GM12878 (cell line): ENCODE results near the gene RPUSD2. TPM values are rescaled to one million over a fixed set of nuclear protein-coding genes. Genes with fewer than 3 reads are reported as not detected.

Experiments used
- ASH2L ChIP-seq: fragments of 300-600, 200-600 bp; sonication (generic); IDR thresholded peaks from 2 replicates; pipeline ENCODE4 v1.6.1; 2017; ENCODE audit warnings: low read depth, mild to moderate bottlenecking, borderline replicate concordance
- CTCF ChIP-seq, 3 experiments: IDR thresholded peaks in 2 of 3; conservative IDR thresholded peaks in 1 of 3; 2 replicates each; pipeline ENCODE4 v1.5.1; 2011; ENCODE audit warnings: low read depth in 3 of 3, low read length in 3 of 3, mild to moderate bottlenecking in 3 of 3, control low read depth in 2 of 3, moderate library complexity in 2 of 3, inconsistent platforms in 1 of 3, mixed read lengths in 1 of 3; ENCODE audit not compliant: control insufficient read depth in 2 of 3, insufficient read depth in 1 of 3; ENCODE audit errors: extremely low read depth in 1 of 3
- EP300 ChIP-seq, 2 experiments: fragments of 150-350 bp in 1 of 2; IDR thresholded peaks; 2 replicates each; pipeline ENCODE4 v1.6.1; 2011 to 2012; ENCODE audit warnings: low read depth in 2 of 2, low read length in 2 of 2, borderline replicate concordance in 1 of 2, improper control_type of control experiment in 1 of 2, inconsistent platforms in 1 of 2; ENCODE audit not compliant: control insufficient read depth in 1 of 2
- ESRRA ChIP-seq: IDR thresholded peaks from 2 replicates; pipeline ENCODE4 v1.6.1; 2012; ENCODE audit warnings: mild to moderate bottlenecking, low read length, improper control_type of control experiment
- MAX ChIP-seq: IDR thresholded peaks from 2 replicates; pipeline ENCODE4 v1.6.1; 2012; ENCODE audit warnings: low read depth, low read length, improper control_type of control experiment
- MXI1 ChIP-seq: fragments of 150-350 bp; IDR thresholded peaks from 2 replicates; pipeline ENCODE4 v1.6.1; 2011; ENCODE audit warnings: low read depth, mild to moderate bottlenecking, inconsistent platforms, low read length, improper control_type of control experiment
- NFYA ChIP-seq: IDR thresholded peaks from 2 replicates; pipeline ENCODE4 v1.6.1; 2011; ENCODE audit warnings: low read depth, mild to moderate bottlenecking, low read length, improper control_type of control experiment, borderline replicate concordance
- NR2F1 ChIP-seq: fragments of 450-650 bp; conservative IDR thresholded peaks from 2 replicates; pipeline ENCODE4 v1.6.1; 2017; ENCODE audit warnings: mild to moderate bottlenecking
- NRF1 ChIP-seq: conservative IDR thresholded peaks from 2 replicates; pipeline ENCODE4 v1.6.1; 2011; ENCODE audit warnings: mild to moderate bottlenecking, low read depth, low read length, improper control_type of control experiment
- POLR2AphosphoS2 ChIP-seq: IDR thresholded peaks from 2 replicates; pipeline ENCODE4 v1.6.1; 2011; ENCODE audit warnings: low read depth, mild to moderate bottlenecking, low read length, improper control_type of control experiment, moderate library complexity
- PRDM15 ChIP-seq: fragments of 450-650 bp; formaldehyde crosslinking; IDR thresholded peaks from 2 replicates; pipeline ENCODE4 v1.4.0; 2020; ENCODE audit warnings: mild to moderate bottlenecking, moderate library complexity
- RAD51 ChIP-seq: fragments of 450-650 bp; IDR thresholded peaks from 2 replicates; pipeline ENCODE4 v1.6.1; 2016; ENCODE audit warnings: moderate library complexity, mild to moderate bottlenecking, inconsistent platforms
- RFX5 ChIP-seq: IDR thresholded peaks from 2 replicates; pipeline ENCODE4 v1.6.1; 2011; ENCODE audit warnings: low read depth, low read length, improper control_type of control experiment
- SIN3A ChIP-seq: IDR thresholded peaks from 2 replicates; pipeline ENCODE4 v1.6.1; 2012; ENCODE audit warnings: low read depth, low read length, improper control_type of control experiment
- SREBF1 ChIP-seq: IDR thresholded peaks from 2 replicates; pipeline ENCODE4 v1.6.1; 2012; ENCODE audit warnings: mild to moderate bottlenecking, low read length
- TCF3 ChIP-seq: IDR thresholded peaks from 2 replicates; pipeline ENCODE4 v1.6.1; 2012; ENCODE audit warnings: low read depth, mild to moderate bottlenecking, low read length, borderline replicate concordance; ENCODE audit not compliant: insufficient read depth
- ZNF274 ChIP-seq: IDR thresholded peaks from one replicate; pipeline ENCODE4 v1.8.0; 2011; ENCODE audit not compliant: insufficient read length, insufficient read depth
- ZNF592 ChIP-seq: fragments of 450-650 bp; IDR thresholded peaks from 2 replicates; pipeline ENCODE4 v1.6.1; 2017; ENCODE audit warnings: mild to moderate bottlenecking, moderate library complexity
- ZSCAN29 ChIP-seq: fragments of 450-650 bp; IDR thresholded peaks from 2 replicates; pipeline ENCODE4 v1.6.1; 2017; ENCODE audit warnings: mild to moderate bottlenecking, moderate library complexity
- polyA plus RNA-seq, 11 experiments: library from polyadenylated mRNA; depleted of rRNA in 4 of 11; unstranded in 6 of 11; stranded (reverse) in 5 of 11; fragments of >200 nt; fragmentation: Nextera tagmentation in 4 of 11; fragmentation: Illumina TruSeq in 1 of 11; extraction: Ambion mirVana in 4 of 11; extraction: Trizol in 1 of 11; gene quantifications; 1 replicate in 1 of 11; 2 replicates in 10 of 11; pipeline versions ENCODE4 v1.2.1 to v1.2.3, GENCODE V29; 2011 to 2016; ENCODE audit warnings: inconsistent platforms in 2 of 11, missing spikeins in 2 of 11, low read depth in 1 of 11
- total RNA-seq, 4 experiments: library from RNA; depleted of rRNA in 3 of 4; stranded (reverse); fragments of >200 nt in 3 of 4; fragmentation: Illumina TruSeq in 1 of 4; extraction: Trizol in 1 of 4; gene quantifications; 2 replicates each; pipeline versions ENCODE4 v1.2.1 to v1.2.3, GENCODE V29; 2013 to 2021

RPUSD2 gene
- total and polyA plus RNA-seq, 10 of the 15 experiments (the other 5 are each of a cell fraction or from before 2014, with no cell fraction given): 4.0 to 33.3 (median 18.5) TPM

- TF ChIP-seq ZNF592: no peak
- peak; percentile 93 for TF ChIP-seq MXI1
- no peak for TF ChIP-seq NR2F1
- TF ChIP-seq RFX5: no peak
- TF ChIP-seq NRF1: peak; percentile 81
- peak; percentile 100 for TF ChIP-seq SIN3A
- TF ChIP-seq ASH2L: no peak
- no peak for TF ChIP-seq PRDM15 (CRISPR knock-in tag)
- no peak; the same call in 1 of the 2 replicates for TF ChIP-seq RAD51
- TF ChIP-seq POLR2AphosphoS2: 0 out of 2 replicates have a peak, but pooled peaks have one; percentile 27
- no peak for TF ChIP-seq TCF3
- no peak for TF ChIP-seq ESRRA
- TF ChIP-seq ZNF274: no peak
- peak; percentile 94 for TF ChIP-seq MAX
- no peak; the same call in 1 of the 2 replicates for TF ChIP-seq SREBF1
- TF ChIP-seq CTCF (IDR thresholded peaks at IDR 0.05 in 2 of 3, conservative IDR thresholded peaks at IDR 0.05 in 1 of 3; ENCODE audit: control insufficient read depth in 2 of 3, extremely low read depth in 1 of 3, insufficient read depth in 1 of 3, low read depth in 3 of 3, low read length in 3 of 3): no peak
- TF ChIP-seq NFYA: no peak
- TF ChIP-seq EP300 (IDR thresholded peaks at IDR 0.05; ENCODE audit: borderline replicate concordance in 1 of 2, control insufficient read depth in 1 of 2, low read depth in 2 of 2, low read length in 2 of 2): peak in 1 of 2 experiments; percentile 83; a peak in 1 of 4 replicates
- peak; percentile 91 for TF ChIP-seq ZSCAN29
Measured at GRCh38 chr15:40593588-40594428, 24.7 kb downstream of the RPUSD2 start, which contains the start of gene KNL1 (continued).
